Panc1 (cell line): ENCODE data around the gene MYO1E.
A peak's percentile ranks its signal among the peaks of the same experiment; 100 is the strongest.

Experiments
- POLR2AphosphoS5 ChIP-seq: IDR thresholded peaks from 2 replicates; pipeline ENCODE4 v1.6.1; 2012; ENCODE audit warnings: mild to moderate bottlenecking, low read depth, low read length, moderate library complexity
- SIN3A ChIP-seq: IDR thresholded peaks from 2 replicates; pipeline ENCODE4 v1.6.1; 2012; ENCODE audit warnings: low read depth, mild to moderate bottlenecking, low read length, moderate library complexity, borderline replicate concordance; ENCODE audit not compliant: insufficient read depth
- TCF7L2 ChIP-seq: IDR thresholded peaks from 2 replicates; pipeline ENCODE4 v1.6.1; 2011; ENCODE audit warnings: mild to moderate bottlenecking, low read depth, low read length, inconsistent platforms
- TF ChIP-seq, protein P1 (sequence below): fragments of 450-650 bp; IDR thresholded peaks from 2 replicates; pipeline ENCODE4 v1.5.1; 2017; ENCODE audit warnings: mild to moderate bottlenecking

DNA sequence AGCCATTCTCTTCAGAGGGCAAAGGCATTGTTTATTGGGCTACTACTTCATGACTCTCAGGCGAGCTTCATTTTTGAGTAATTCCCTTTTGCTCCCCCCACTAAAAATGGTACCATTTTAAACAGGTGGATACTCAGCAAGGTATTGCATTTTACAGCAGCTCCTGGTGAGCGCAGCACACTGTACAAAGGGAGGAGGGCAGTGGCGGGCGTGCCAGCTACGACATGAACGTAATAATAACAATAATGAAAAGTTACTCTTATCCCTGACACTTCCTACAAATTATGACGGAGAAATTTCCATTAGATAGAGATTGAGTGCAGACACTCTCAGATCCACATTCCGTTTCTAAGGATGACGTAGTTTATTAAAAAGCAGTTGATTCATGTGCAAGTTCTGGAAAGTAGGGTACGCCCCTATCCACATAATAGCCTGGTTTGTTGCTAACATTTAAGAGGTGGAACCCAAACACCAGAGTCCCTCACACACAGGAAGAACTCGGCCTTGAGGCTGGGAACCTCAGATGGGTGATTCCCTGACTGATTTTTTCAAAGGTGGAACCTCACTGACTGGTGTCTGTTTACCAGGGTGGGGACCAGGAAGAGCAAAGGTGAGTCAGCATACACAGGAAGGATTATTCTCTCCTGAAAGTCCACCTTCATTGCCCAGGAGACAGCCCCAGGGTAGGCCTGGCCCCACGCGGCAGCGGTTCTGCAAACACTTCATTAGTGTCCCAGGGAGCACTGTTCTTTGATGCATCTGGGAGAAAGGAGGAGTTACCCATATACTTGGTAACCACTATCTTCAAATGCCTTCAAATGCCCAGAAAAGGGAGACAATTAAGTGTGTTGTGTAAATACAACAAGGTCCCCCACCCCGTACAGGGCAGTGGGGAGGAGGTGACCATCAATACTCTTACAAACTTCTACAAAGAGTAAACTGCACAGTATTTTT lies 96.2 kb downstream of the MYO1E start:
- TF ChIP-seq, protein P1, sequence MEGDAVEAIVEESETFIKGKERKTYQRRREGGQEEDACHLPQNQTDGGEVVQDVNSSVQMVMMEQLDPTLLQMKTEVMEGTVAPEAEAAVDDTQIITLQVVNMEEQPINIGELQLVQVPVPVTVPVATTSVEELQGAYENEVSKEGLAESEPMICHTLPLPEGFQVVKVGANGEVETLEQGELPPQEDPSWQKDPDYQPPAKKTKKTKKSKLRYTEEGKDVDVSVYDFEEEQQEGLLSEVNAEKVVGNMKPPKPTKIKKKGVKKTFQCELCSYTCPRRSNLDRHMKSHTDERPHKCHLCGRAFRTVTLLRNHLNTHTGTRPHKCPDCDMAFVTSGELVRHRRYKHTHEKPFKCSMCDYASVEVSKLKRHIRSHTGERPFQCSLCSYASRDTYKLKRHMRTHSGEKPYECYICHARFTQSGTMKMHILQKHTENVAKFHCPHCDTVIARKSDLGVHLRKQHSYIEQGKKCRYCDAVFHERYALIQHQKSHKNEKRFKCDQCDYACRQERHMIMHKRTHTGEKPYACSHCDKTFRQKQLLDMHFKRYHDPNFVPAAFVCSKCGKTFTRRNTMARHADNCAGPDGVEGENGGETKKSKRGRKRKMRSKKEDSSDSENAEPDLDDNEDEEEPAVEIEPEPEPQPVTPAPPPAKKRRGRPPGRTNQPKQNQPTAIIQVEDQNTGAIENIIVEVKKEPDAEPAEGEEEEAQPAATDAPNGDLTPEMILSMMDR = no peak
- TF ChIP-seq POLR2AphosphoS5 (no peak), SIN3A (no peak), TCF7L2 (peak; percentile 33; the same call in 1 of the 2 replicates)
